CD8-positive, alpha-beta memory T cell (primary cell): Measurements from ENCODE around the gene SERPINH1. TPM values are rescaled to one million over a fixed set of nuclear protein-coding genes. Genes with fewer than 3 reads are reported as not detected.

Experiments used
- CTCF ChIA-PET: fragments of 350-600 bp; sonication (Branson Sonifier 250); formaldehyde crosslinking; loops from one replicate; lab custom pipeline; 2021; ENCODE audit warnings: antibody characterized with exemption; lab: Charles Lee
- POLR2A ChIA-PET: fragments of 350-600 bp; sonication (Branson Sonifier 250); formaldehyde crosslinking; loops from one replicate; lab custom pipeline; 2021; ENCODE audit warnings: antibody characterized with exemption; lab: Charles Lee
- DNase-seq, 5 donors: peaks; one replicate each; pipeline versions ENCODE4 v3.0.0 to v3.0.0-alpha.2; 2020 to 2022; ENCODE audit warnings: mixed read lengths in 1 of 5
- H3K27ac ChIP-seq: one replicate; pipeline ENCODE4 v1.7.0; 2013; ENCODE audit warnings: low read depth, mild to moderate bottlenecking, low read length, moderate library complexity
- H3K27me3 ChIP-seq: 2 replicates; pipeline ENCODE4 v1.7.0; 2013; ENCODE audit warnings: low read length, mild to moderate bottlenecking; ENCODE audit not compliant: insufficient read depth, poor library complexity, severe bottlenecking
- H3K36me3 ChIP-seq: 2 replicates; pipeline ENCODE4 v1.7.0; 2013; ENCODE audit warnings: mild to moderate bottlenecking, low read length, moderate library complexity; ENCODE audit not compliant: insufficient read depth
- H3K4me1 ChIP-seq: 2 replicates; pipeline ENCODE4 v1.7.0; 2013; ENCODE audit warnings: mild to moderate bottlenecking, low read length, moderate library complexity; ENCODE audit not compliant: insufficient read depth
- H3K4me3 ChIP-seq: 2 replicates; pipeline ENCODE4 v1.7.0; 2013; ENCODE audit warnings: mild to moderate bottlenecking, low read length
- H3K9me3 ChIP-seq: 2 replicates; pipeline ENCODE4 v1.7.0; 2013; ENCODE audit warnings: mild to moderate bottlenecking, low read length
- H3K27ac Mint-ChIP-seq, 8 donors: one replicate each; pipeline ENCODE4 v1.8.0; 2020 to 2021; ENCODE audit warnings: mixed read lengths in 8 of 8, mild to moderate bottlenecking in 6 of 8, inconsistent platforms in 3 of 8, moderate library complexity in 3 of 8
- H3K27me3 Mint-ChIP-seq, 2 donors: one replicate each; pipeline ENCODE4 v1.8.0; 2020 to 2021; ENCODE audit warnings: mixed read lengths in 2 of 2, mild to moderate bottlenecking in 1 of 2, moderate library complexity in 1 of 2
- H3K36me3 Mint-ChIP-seq, 3 donors: one replicate each; pipeline ENCODE4 v1.8.0; 2020 to 2021; ENCODE audit warnings: mixed read lengths in 3 of 3, inconsistent platforms in 1 of 3, mild to moderate bottlenecking in 1 of 3
- H3K4me1 Mint-ChIP-seq, 3 donors: one replicate each; pipeline ENCODE4 v1.8.0; 2020 to 2021; ENCODE audit warnings: mixed read lengths in 3 of 3, inconsistent platforms in 1 of 3, mild to moderate bottlenecking in 1 of 3
- H3K4me3 Mint-ChIP-seq, 7 donors: one replicate each; pipeline ENCODE4 v1.8.0; 2020 to 2021; ENCODE audit warnings: mixed read lengths in 7 of 7, mild to moderate bottlenecking in 6 of 7, moderate library complexity in 4 of 7, inconsistent platforms in 2 of 7
- H3K9me3 Mint-ChIP-seq, 5 donors: one replicate each; pipeline ENCODE4 v1.8.0; 2020 to 2022; ENCODE audit warnings: mixed read lengths in 5 of 5, mild to moderate bottlenecking in 3 of 5, moderate library complexity in 2 of 5, inconsistent platforms in 1 of 5
- polyA plus RNA-seq: library from polyadenylated mRNA; unstranded; fragments of 300-500 nt; fragmentation: Illumina TruSeq; gene quantifications from one replicate; pipeline ENCODE4 v1.2.3, GENCODE V29; 2021
- total RNA-seq, 2 experiments: library from RNA; stranded (reverse); gene quantifications; one replicate each; pipeline ENCODE4 v1.2.3, GENCODE V29; 2021

Gene SERPINH1
- total and polyA plus RNA-seq, 3 experiments from 2014 or later = 8.4 to 21.1 (median 20.7) TPM

- H3K9me3 Mint-ChIP-seq = peaks cover 0 to 2% (median 0%) of the 10 kb centered on the region in 5 donors
- H3K36me3 Mint-ChIP-seq = no peaks in the 10 kb centered on the region
- peaks cover 12 to 22% (median 16%) of the 10 kb centered on the region in 3 donors for H3K4me1 Mint-ChIP-seq
- peak in 1 of 5 donors; percentile 21 for DNase-seq
- Histone ChIP-seq H3K4me3 (no peak overlapping the region), H3K27ac (no peak overlapping the region), H3K36me3 (no peaks in the 10 kb centered on the region), H3K4me1 (peaks cover 10% of the 10 kb centered on the region), H3K27me3 (no peaks in the 10 kb centered on the region), H3K9me3 (no peaks in the 10 kb centered on the region)
- ChIA-PET POLR2A (no interaction called here), CTCF (interaction anchor here (0.8 kb wide), 1 partner anchor 9 kb away, joined by 4 read pairs; no protein-coding TSS in a partner anchor)
- H3K27ac Mint-ChIP-seq = peak overlapping the region in 1 of 8 donors; percentile 24
- peaks cover 0 to 8% of the 10 kb centered on the region in 2 donors for H3K27me3 Mint-ChIP-seq
- no peak overlapping the region for H3K4me3 Mint-ChIP-seq
These were observed 20.6 kb upstream of the SERPINH1 start for GRCh38 chr11:75541193-75542087.

GRCh38 chr11:75542088-75542438 is 20.0 kb upstream of the SERPINH1 start:
- H3K9me3 Mint-ChIP-seq = peaks cover 0 to 2% (median 0%) of the 10 kb centered on the region in 5 donors
- POLR2A ChIA-PET = no interaction called here
- Histone ChIP-seq H3K27ac (no peak overlapping the region), H3K9me3 (no peaks in the 10 kb centered on the region), H3K4me1 (peaks cover 4% of the 10 kb centered on the region), H3K36me3 (no peaks in the 10 kb centered on the region), H3K27me3 (no peaks in the 10 kb centered on the region), H3K4me3 (no peak overlapping the region)
- peak in 1 of 5 donors; percentile 9 for DNase-seq
- H3K36me3 Mint-ChIP-seq = no peaks in the 10 kb centered on the region
- CTCF ChIA-PET = no interaction called here
- H3K27me3 Mint-ChIP-seq = peaks cover 0 to 8% of the 10 kb centered on the region in 2 donors
- peaks cover 7 to 16% (median 11%) of the 10 kb centered on the region in 3 donors for H3K4me1 Mint-ChIP-seq
- H3K4me3 Mint-ChIP-seq = no peak overlapping the region
- H3K27ac Mint-ChIP-seq = peak overlapping the region in 3 of 8 donors; percentile 24 to 91 (median 46)

GRCh38 chr11:75543806-75544205 is 18.2 kb upstream of the SERPINH1 start:
- no peaks in the 10 kb centered on the region for H3K27me3 ChIP-seq
- DNase-seq = no peak
- H3K36me3 ChIP-seq = no peaks in the 10 kb centered on the region
- no peaks in the 10 kb centered on the region for H3K9me3 ChIP-seq
- H3K4me1 ChIP-seq = no peaks in the 10 kb centered on the region
- H3K27ac ChIP-seq = no peak overlapping the region
- Mint-ChIP-seq H3K4me3 (no peak overlapping the region), H3K4me1 (no peaks in the 10 kb centered on the region), H3K36me3 (no peaks in the 10 kb centered on the region), H3K27ac (no peak overlapping the region), H3K9me3 (peaks cover 0 to 2% (median 0%) of the 10 kb centered on the region in 5 donors), H3K27me3 (peaks cover 0 to 8% of the 10 kb centered on the region in 2 donors)
- ChIA-PET POLR2A (no interaction called here), CTCF (interaction anchor here (1.1 to 1.3 kb wide), 3 partner anchors 10 to 99 kb away, joined by 3 to 5 read pairs (median 4); no protein-coding TSS in a partner anchor)
- H3K4me3 ChIP-seq = no peak overlapping the region

GRCh38 chr11:75547177-75547576 is 14.9 kb upstream of the SERPINH1 start:
- no peaks in the 10 kb centered on the region for H3K9me3 ChIP-seq
- H3K4me3 Mint-ChIP-seq = no peak overlapping the region
- no peak for DNase-seq
- H3K27ac Mint-ChIP-seq = no peak overlapping the region
- CTCF ChIA-PET = interaction anchor here (0.9 to 1.2 kb wide), 2 partner anchors 15 to 28 kb away, joined by 3 to 4 read pairs; partner anchors contain the start of gene SERPINH1
- POLR2A ChIA-PET = no interaction called here
- H3K4me3 ChIP-seq = no peak overlapping the region
- H3K9me3 Mint-ChIP-seq = peaks cover 0 to 2% (median 0%) of the 10 kb centered on the region in 5 donors
- no peaks in the 10 kb centered on the region for H3K36me3 ChIP-seq
- H3K4me1 ChIP-seq = no peaks in the 10 kb centered on the region
- H3K36me3 Mint-ChIP-seq = no peaks in the 10 kb centered on the region
- no peaks in the 10 kb centered on the region for H3K27me3 ChIP-seq
- no peaks in the 10 kb centered on the region for H3K4me1 Mint-ChIP-seq
- H3K27me3 Mint-ChIP-seq = peaks cover 0 to 8% of the 10 kb centered on the region in 2 donors
- no peak overlapping the region for H3K27ac ChIP-seq

GRCh38 chr11:75547617-75548058 is 14.4 kb upstream of the SERPINH1 start:
- ChIA-PET CTCF (interaction anchor here (0.9 to 1.2 kb wide), 3 partner anchors 14 to 28 kb away, joined by 3 to 4 read pairs (median 4); partner anchors contain the start of gene SERPINH1), POLR2A (no interaction called here)
- H3K27me3 Mint-ChIP-seq = peaks cover 0 to 8% of the 10 kb centered on the region in 2 donors
- no peaks in the 10 kb centered on the region for H3K36me3 Mint-ChIP-seq
- H3K4me3 Mint-ChIP-seq = no peak overlapping the region
- H3K4me1 Mint-ChIP-seq = no peaks in the 10 kb centered on the region
- Histone ChIP-seq H3K4me3 (no peak overlapping the region), H3K9me3 (no peaks in the 10 kb centered on the region), H3K27ac (no peak overlapping the region), H3K36me3 (no peaks in the 10 kb centered on the region), H3K27me3 (no peaks in the 10 kb centered on the region), H3K4me1 (no peaks in the 10 kb centered on the region)
- peak in 1 of 5 donors; percentile 28 for DNase-seq
- H3K9me3 Mint-ChIP-seq = peaks cover 0 to 2% (median 0%) of the 10 kb centered on the region in 5 donors
- no peak overlapping the region for H3K27ac Mint-ChIP-seq

GRCh38 chr11:75548595-75549272 is 13.3 kb upstream of the SERPINH1 start:
- no peaks in the 10 kb centered on the region for H3K36me3 Mint-ChIP-seq
- no peak overlapping the region for H3K27ac ChIP-seq
- no peak overlapping the region for H3K4me3 Mint-ChIP-seq
- H3K4me1 Mint-ChIP-seq = no peaks in the 10 kb centered on the region
- no peaks in the 10 kb centered on the region for H3K9me3 Mint-ChIP-seq
- no peaks in the 10 kb centered on the region for H3K9me3 ChIP-seq
- ChIA-PET CTCF (interaction anchor here (1.2 to 2.0 kb wide), 3 partner anchors 13 to 23 kb away, joined by 3 to 5 read pairs (median 4); partner anchors contain the start of gene SERPINH1), POLR2A (no interaction called here)
- no peaks in the 10 kb centered on the region for H3K27me3 ChIP-seq
- no peak overlapping the region for H3K4me3 ChIP-seq
- H3K4me1 ChIP-seq = no peaks in the 10 kb centered on the region
- no peaks in the 10 kb centered on the region for H3K36me3 ChIP-seq
- peaks cover 1 to 4% of the 10 kb centered on the region in 2 donors for H3K27me3 Mint-ChIP-seq
- no peak overlapping the region for H3K27ac Mint-ChIP-seq
- no peak for DNase-seq

- POLR2A ChIA-PET = no interaction called here
- peaks cover 0 to 1% of the 10 kb centered on the region in 2 donors for H3K27me3 Mint-ChIP-seq
These were observed 12.6 kb upstream of the SERPINH1 start for GRCh38 chr11:75549370-75549958.

More at GRCh38 chr11:75549370-75549958, 12.6 kb upstream of the SERPINH1 start:
- no peaks in the 10 kb centered on the region for H3K36me3 ChIP-seq
- Mint-ChIP-seq H3K36me3 (no peaks in the 10 kb centered on the region), H3K4me1 (no peaks in the 10 kb centered on the region), H3K27ac (peak overlapping the region in 1 of 8 donors; percentile 42), H3K9me3 (no peaks in the 10 kb centered on the region), H3K4me3 (no peak overlapping the region)
- no peaks in the 10 kb centered on the region for H3K27me3 ChIP-seq
- DNase-seq = no peak
- H3K27ac ChIP-seq = no peak overlapping the region
- CTCF ChIA-PET = interaction anchor here (1.2 to 2.0 kb wide), 2 partner anchors 12 to 24 kb away, joined by 3 to 5 read pairs; partner anchors contain the start of gene SERPINH1
- no peaks in the 10 kb centered on the region for H3K9me3 ChIP-seq
- no peak overlapping the region for H3K4me3 ChIP-seq
- no peaks in the 10 kb centered on the region for H3K4me1 ChIP-seq
